ENCODE measurements around the gene ACSL1.

- TF ChIP-seq CTCF (IDR thresholded peaks at IDR 0.05; ENCODE audit: extremely low read depth in 1 of 2, insufficient read depth in 1 of 2, low read depth in 1 of 2, low read length in 2 of 2) (no peak), POLR2A (IDR thresholded peaks at IDR 0.05; ENCODE audit: low read depth, low read length) (no peak), GATA2 (IDR thresholded peaks at IDR 0.05; ENCODE audit: insufficient read depth, insufficient read length, low read depth, low read length) (no peak), FOS (IDR thresholded peaks at IDR 0.05; ENCODE audit: borderline replicate concordance, insufficient read depth, low read length) (no peak)
Observed at GRCh38 chr4:184706453-184706852, 119.3 kb downstream of the ACSL1 start.

Measured in endothelial cell of umbilical vein (primary cell).